Neural cell (in vitro differentiated cells): ENCODE measurements around the gene KDM8. TPM values are rescaled to one million over a fixed set of nuclear protein-coding genes. Genes with fewer than 3 reads are reported as not detected.

Experiments
- H2AFZ ChIP-seq: fragments of 200-600, 300-800 bp; sonication (generic), shearing (Covaris generic); 2 replicates; pipeline ENCODE4 v1.6.0; 2014; ENCODE audit warnings: low read depth, mild to moderate bottlenecking, antibody characterized with exemption, low read length, moderate library complexity
- H3F3A ChIP-seq: fragments of 200-600 bp; shearing (Covaris generic); 2 replicates; pipeline ENCODE4 v1.6.1; 2016; ENCODE audit warnings: mild to moderate bottlenecking, moderate library complexity, mixed read lengths, antibody characterized with exemption, low read length; ENCODE audit not compliant: insufficient read depth, poor library complexity, severe bottlenecking
- H3K27ac ChIP-seq: fragments of 200-600, 300-800 bp; sonication (generic), shearing (Covaris generic); 2 replicates; pipeline ENCODE4 v1.5.1; 2014; ENCODE audit warnings: mild to moderate bottlenecking, low read length, moderate library complexity
- H3K27me3 ChIP-seq: fragments of 300-800, 200-600 bp; sonication (generic), shearing (Covaris generic); 2 replicates; pipeline ENCODE4 v1.6.0; 2014; ENCODE audit warnings: mild to moderate bottlenecking, low read depth, low read length, moderate library complexity; ENCODE audit not compliant: insufficient read depth
- H3K36me3 ChIP-seq: fragments of 300-800, 200-600 bp; sonication (generic), shearing (Covaris generic); 2 replicates; pipeline ENCODE4 v1.5.1; 2014; ENCODE audit warnings: mild to moderate bottlenecking, antibody characterized with exemption, low read length, moderate library complexity; ENCODE audit not compliant: insufficient read depth
- H3K4me2 ChIP-seq: fragments of 300-800, 200-600 bp; sonication (generic), shearing (Covaris generic); 2 replicates; pipeline ENCODE4 v1.6.0; 2014; ENCODE audit warnings: mild to moderate bottlenecking, low read length
- H3K4me3 ChIP-seq: fragments of 300-800, 200-600 bp; sonication (generic), shearing (Covaris generic); 2 replicates; pipeline ENCODE4 v1.5.1; 2014; ENCODE audit warnings: mild to moderate bottlenecking, low read length, moderate library complexity
- H3K79me2 ChIP-seq: fragments of 200-600 bp; shearing (Covaris generic); replicated peaks from 2 replicates; pipeline ENCODE4 v1.6.0; 2014; ENCODE audit warnings: mild to moderate bottlenecking, low read length, moderate library complexity; ENCODE audit not compliant: insufficient read depth
- H3K9ac ChIP-seq: fragments of 300-800, 200-600 bp; sonication (generic), shearing (Covaris generic); 2 replicates; pipeline ENCODE4 v1.6.1; 2016; ENCODE audit warnings: mild to moderate bottlenecking, low read length, mixed read lengths
- H3K9me2 ChIP-seq: fragments of 200-600 bp; shearing (Covaris generic); 2 replicates; pipeline ENCODE4 v1.6.1; 2016; ENCODE audit warnings: mild to moderate bottlenecking, low read length, mixed read lengths; ENCODE audit not compliant: insufficient read depth
- H3K9me3 ChIP-seq: fragments of 200-600, 300-800 bp; sonication (generic), shearing (Covaris generic); 2 replicates; pipeline ENCODE4 v1.6.1; 2016; ENCODE audit warnings: mild to moderate bottlenecking, mixed run types, low read length, moderate library complexity, mixed read lengths
- H4K20me1 ChIP-seq: fragments of 200-600 bp; shearing (Covaris generic); 2 replicates; pipeline ENCODE4 v1.6.1; 2016; ENCODE audit warnings: mild to moderate bottlenecking, mixed run types; ENCODE audit not compliant: insufficient read depth
- CTCF ChIP-seq: fragments of 450-650 bp; IDR thresholded peaks from 2 replicates; pipeline ENCODE4 v1.5.1; 2014; ENCODE audit warnings: antibody characterized with exemption, mild to moderate bottlenecking, moderate library complexity; ENCODE audit not compliant: poor library complexity, severe bottlenecking
- EP300 ChIP-seq: fragments of 450-650 bp; conservative IDR thresholded peaks from 2 replicates; pipeline ENCODE4 v1.6.1; 2014; ENCODE audit warnings: antibody characterized with exemption, mild to moderate bottlenecking, moderate library complexity; ENCODE audit not compliant: poor library complexity, severe bottlenecking
- EZH2 ChIP-seq: fragments of 200-600, 300-800 bp; shearing (Covaris generic), sonication (generic); IDR thresholded peaks from 2 replicates; pipeline ENCODE4 v1.6.1; 2014; ENCODE audit warnings: antibody characterized with exemption, low read length, borderline replicate concordance, mild to moderate bottlenecking; ENCODE audit not compliant: insufficient read depth, poor library complexity, severe bottlenecking
- MXI1 ChIP-seq: fragments of 450-650 bp; conservative IDR thresholded peaks from 2 replicates; pipeline ENCODE4 v1.6.1; 2014; ENCODE audit warnings: antibody characterized with exemption, mild to moderate bottlenecking; ENCODE audit not compliant: poor library complexity, severe bottlenecking
- POLR2AphosphoS5 ChIP-seq: IDR thresholded peaks from 2 replicates; pipeline ENCODE4 v1.6.1; 2012
- RAD21 ChIP-seq: fragments of 450-650 bp; conservative IDR thresholded peaks from 2 replicates; pipeline ENCODE4 v1.6.1; 2014; ENCODE audit warnings: antibody characterized with exemption, mild to moderate bottlenecking, moderate library complexity
- REST ChIP-seq: IDR thresholded peaks from 2 replicates; pipeline ENCODE4 v1.6.1; 2012; ENCODE audit warnings: borderline replicate concordance
- SMC3 ChIP-seq: fragments of 450-650 bp; conservative IDR thresholded peaks from 2 replicates; pipeline ENCODE4 v1.6.1; 2014; ENCODE audit warnings: antibody characterized with exemption, mild to moderate bottlenecking, moderate library complexity; ENCODE audit not compliant: poor library complexity
- TAF1 ChIP-seq: IDR thresholded peaks from 2 replicates; pipeline ENCODE4 v1.6.1; 2012; ENCODE audit warnings: low read depth
- polyA plus RNA-seq: library from polyadenylated mRNA; depleted of rRNA; stranded (reverse); fragments of >200 nt; gene quantifications from 2 replicates; pipeline ENCODE4 v1.2.3, GENCODE V29; 2014

KDM8 gene
- polyA plus RNA-seq, 1 donor from 2014 or later: 4.0 TPM

- H3F3A ChIP-seq: no peaks in the 10 kb centered on the region
- no peak overlapping the region for H3K9ac ChIP-seq
- TF ChIP-seq EP300: no peak
- no peak for TF ChIP-seq TAF1
- TF ChIP-seq RAD21: no peak
- TF ChIP-seq EZH2: no peak
- no peaks in the 10 kb centered on the region for H3K27me3 ChIP-seq
- no peak overlapping the region for H3K27ac ChIP-seq
- H3K9me2 ChIP-seq: no peaks in the 10 kb centered on the region
- H3K9me3 ChIP-seq: no peaks in the 10 kb centered on the region
- no peaks in the 10 kb centered on the region for H3K79me2 ChIP-seq
- no peak overlapping the region for H3K4me2 ChIP-seq
- no peak overlapping the region for H3K4me3 ChIP-seq
- H3K36me3 ChIP-seq: no peaks in the 10 kb centered on the region
- no peaks in the 10 kb centered on the region for H4K20me1 ChIP-seq
- no peak overlapping the region for H2AFZ ChIP-seq
Measured at GRCh38 chr16:27189335-27189972, 13.9 kb upstream of the KDM8 start.

- Histone ChIP-seq H3K36me3 (no peaks in the 10 kb centered on the region), H3K9me3 (no peaks in the 10 kb centered on the region)
Measured at GRCh38 chr16:27190316-27190871, 12.9 kb upstream of the KDM8 start.

More at GRCh38 chr16:27190316-27190871, 12.9 kb upstream of the KDM8 start:
- Histone ChIP-seq H3K4me3 (no peak overlapping the region), H3K79me2 (no peaks in the 10 kb centered on the region), H3F3A (no peaks in the 10 kb centered on the region), H3K9ac (no peak overlapping the region), H3K4me2 (no peak overlapping the region), H3K9me2 (no peaks in the 10 kb centered on the region), H2AFZ (no peak overlapping the region), H3K27me3 (no peaks in the 10 kb centered on the region), H3K27ac (no peak overlapping the region), H4K20me1 (no peaks in the 10 kb centered on the region)
- TF ChIP-seq SMC3 (no peak), REST (no peak), TAF1 (no peak), RAD21 (no peak), CTCF (no peak), EP300 (no peak), EZH2 (no peak), POLR2AphosphoS5 (no peak), MXI1 (no peak)
